Astrocyte (in vitro differentiated cells and primary cell): ENCODE data around the gene TLR9.

Source experiments
- CTCF ChIP-seq: IDR thresholded peaks from 2 replicates; pipeline ENCODE4 v1.5.1; 2011; ENCODE audit warnings: low read depth, mild to moderate bottlenecking, inconsistent platforms, low read length, moderate library complexity; ENCODE audit not compliant: insufficient read depth
- EZH2 ChIP-seq: IDR thresholded peaks from 2 replicates; pipeline ENCODE4 v1.6.1; 2012; ENCODE audit warnings: mild to moderate bottlenecking, low read length, inconsistent platforms; ENCODE audit not compliant: insufficient read depth

GRCh38 chr3:52177701-52178042, 47.8 kb downstream of the TLR9 start:
- no peak for TF ChIP-seq CTCF
- TF ChIP-seq EZH2: no peak
